ENCODE measurements around the gene PBX4. TPM values are rescaled to one million over a fixed set of nuclear protein-coding genes. Genes with fewer than 3 reads are reported as not detected.
"Not testable (repeated sequence)": the region's sequence is repeated elsewhere in the genome, so short reads cannot be mapped to it uniquely, and the experiment has no call there.

PBX4 gene
- total RNA-seq, 1 experiment from 2014 or later: 2.0 TPM

DNA sequence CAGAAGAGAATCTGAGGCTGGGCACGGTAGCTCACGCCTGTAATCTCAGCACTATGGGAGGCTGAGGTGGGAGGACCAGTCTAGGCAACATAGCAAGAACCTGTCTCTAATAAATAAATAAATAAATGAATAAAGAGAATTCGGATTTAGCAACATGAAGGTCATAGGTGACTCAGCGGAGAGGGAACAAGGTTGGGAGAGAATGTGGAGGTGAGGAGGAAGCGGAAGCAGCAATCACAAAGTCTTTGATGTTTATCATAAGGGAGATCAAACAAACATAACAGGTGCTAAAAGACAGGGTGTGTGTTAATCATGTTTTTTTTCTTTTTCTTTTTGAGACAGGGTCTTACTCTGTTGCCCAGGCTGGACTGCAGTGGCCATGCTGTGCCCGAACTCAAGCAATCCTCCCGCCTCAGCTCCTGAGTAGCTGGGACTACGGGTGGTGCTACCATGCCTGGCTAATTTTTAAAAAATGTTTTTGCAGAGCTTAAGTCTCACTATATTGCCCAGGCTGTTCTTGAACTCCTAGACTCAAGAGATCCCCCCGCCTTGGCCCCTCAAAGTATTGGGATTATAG lies 16.3 kb downstream of the PBX4 start:
- no peak overlapping the region for H3K4me3 ChIP-seq
- H3K9me3 ChIP-seq (replicated peaks): no peaks in the 10 kb centered on the region
- no peaks in the 10 kb centered on the region for H3K27me3 ChIP-seq (replicated peaks)
- no peak for DNase-seq (ENCODE audit: low read depth in 1 of 2, low spot score in 2 of 2)
- H3K27ac ChIP-seq: no peak overlapping the region
- H3K4me1 ChIP-seq (replicated peaks): no peaks in the 10 kb centered on the region
- no peaks in the 10 kb centered on the region for H3K36me3 ChIP-seq

DNA sequence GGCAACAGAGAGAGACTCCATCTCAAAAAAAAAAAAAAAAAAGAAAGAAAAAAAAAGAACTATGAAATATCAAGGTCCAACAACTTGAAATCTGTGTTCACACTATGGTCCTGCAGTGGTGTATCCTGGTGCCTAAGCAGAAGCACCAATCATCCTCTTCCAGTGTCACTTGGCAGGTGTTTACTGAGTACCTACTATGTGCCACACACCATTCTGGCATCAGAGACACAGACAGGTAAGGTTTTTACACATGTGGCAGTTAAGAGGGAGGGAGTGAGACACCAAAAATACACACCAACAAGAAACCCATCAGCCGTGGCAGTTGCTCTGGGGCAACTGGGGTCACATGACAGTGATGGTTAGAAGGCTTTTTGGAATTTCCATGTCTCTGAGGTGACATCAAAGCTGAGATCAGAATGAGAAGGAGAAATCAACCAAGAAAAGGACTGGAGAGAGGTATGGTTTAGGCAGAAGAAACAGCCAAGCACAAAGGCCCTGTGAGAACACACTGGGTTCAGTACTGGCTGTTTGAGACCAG lies 17.6 kb downstream of the PBX4 start:
- H3K36me3 ChIP-seq: no peaks in the 10 kb centered on the region
- no peaks in the 10 kb centered on the region for H3K4me1 ChIP-seq (replicated peaks)
- no peak for DNase-seq (ENCODE audit: low read depth in 1 of 2, low spot score in 2 of 2)
- H3K4me3 ChIP-seq: no peak overlapping the region
- H3K27me3 ChIP-seq (replicated peaks): no peaks in the 10 kb centered on the region
- H3K9me3 ChIP-seq (replicated peaks): no peaks in the 10 kb centered on the region
- no peak overlapping the region for H3K27ac ChIP-seq

DNA sequence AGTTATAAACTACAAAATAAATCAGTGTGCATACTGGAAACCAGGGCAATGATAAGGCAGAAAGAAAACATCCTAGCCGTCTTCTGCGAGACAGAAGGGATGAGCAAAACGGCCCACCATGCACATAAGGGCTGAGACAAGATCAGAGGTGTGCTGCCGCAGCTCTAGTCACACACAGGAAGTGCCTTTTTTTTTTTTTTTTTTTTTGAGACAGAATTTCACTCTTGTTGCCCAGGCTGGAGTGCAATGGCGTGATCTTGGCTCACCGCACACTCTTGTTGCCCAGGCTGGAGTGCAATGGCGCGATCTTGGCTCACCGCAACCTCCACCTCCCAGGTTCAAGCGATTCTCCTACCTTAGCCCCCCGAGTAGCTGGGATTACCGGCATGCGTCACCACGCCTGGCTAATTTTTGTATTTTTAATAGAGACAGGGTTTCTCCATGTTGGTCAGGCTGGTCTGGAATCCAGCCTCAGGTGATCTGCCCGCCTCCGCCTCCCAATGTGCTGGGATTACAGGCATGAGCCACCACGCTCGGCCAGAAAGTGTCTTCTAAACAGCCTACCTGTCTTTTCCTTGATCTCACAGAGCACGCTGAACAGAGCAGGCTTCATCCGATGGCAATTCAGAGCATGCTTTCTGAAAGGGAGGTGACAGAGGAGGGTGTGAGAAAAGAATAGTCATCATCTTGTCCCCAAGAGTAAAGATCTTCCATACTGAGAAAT lies 19.6 kb downstream of the PBX4 start:
- not testable (repeated sequence) for H3K27ac ChIP-seq; H3K27me3 ChIP-seq (replicated peaks); DNase-seq (ENCODE audit: low read depth in 1 of 2, low spot score in 2 of 2); H3K4me3 ChIP-seq; H3K9me3 ChIP-seq (replicated peaks); H3K4me1 ChIP-seq (replicated peaks); H3K36me3 ChIP-seq

- Histone ChIP-seq H3K27me3 (replicated peaks) (no peaks in the 10 kb centered on the region), H3K4me1 (replicated peaks) (no peaks in the 10 kb centered on the region), H3K27ac (no peak overlapping the region), H3K9me3 (replicated peaks) (no peaks in the 10 kb centered on the region), H3K4me3 (no peak overlapping the region), H3K36me3 (no peaks in the 10 kb centered on the region)
- no peak for DNase-seq (ENCODE audit: low read depth in 1 of 2, low spot score in 2 of 2)
These were observed 20.6 kb downstream of the PBX4 start for GRCh38 chr19:19597809-19598306.

GRCh38 chr19:19595171-19595701 lies 23.3 kb downstream of the PBX4 start:
- no peak overlapping the region for H3K4me3 ChIP-seq
- H3K9me3 ChIP-seq (replicated peaks): no peaks in the 10 kb centered on the region
- H3K27me3 ChIP-seq (replicated peaks): no peaks in the 10 kb centered on the region
- no peaks in the 10 kb centered on the region for H3K36me3 ChIP-seq
- H3K4me1 ChIP-seq (replicated peaks): peaks cover 14% of the 10 kb centered on the region
- no peak for DNase-seq (ENCODE audit: low read depth in 1 of 2, low spot score in 2 of 2)
- H3K27ac ChIP-seq: no peak overlapping the region

DNA sequence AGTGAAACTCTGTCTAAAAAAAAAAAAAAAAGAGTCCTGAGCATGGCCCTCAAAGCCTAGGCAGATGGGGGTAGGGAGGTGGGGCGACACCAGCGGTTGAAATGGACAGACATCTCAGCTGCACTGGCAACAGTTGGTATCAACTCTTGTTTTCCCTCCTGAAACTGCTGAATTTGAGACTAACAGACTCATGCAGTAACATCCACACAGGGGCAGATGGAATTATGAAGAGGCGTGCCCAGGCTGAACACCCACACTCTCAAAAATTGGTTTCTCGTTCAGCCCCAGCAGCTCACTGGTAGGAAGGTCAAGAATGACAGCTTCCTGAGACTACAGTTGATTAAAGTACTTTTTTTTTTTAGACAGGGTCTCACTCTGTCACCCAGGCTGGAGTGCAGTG lies 24.1 kb downstream of the PBX4 start:
- Histone ChIP-seq H3K4me3 (no peak overlapping the region), H3K27ac (no peak overlapping the region), H3K36me3 (no peaks in the 10 kb centered on the region), H3K4me1 (replicated peaks) (peaks cover 14% of the 10 kb centered on the region), H3K9me3 (replicated peaks) (no peaks in the 10 kb centered on the region), H3K27me3 (replicated peaks) (no peaks in the 10 kb centered on the region)
- DNase-seq (ENCODE audit: low read depth in 1 of 2, low spot score in 2 of 2): no peak

GRCh38 chr19:19592690-19593089 lies 25.8 kb downstream of the PBX4 start:
- Histone ChIP-seq H3K9me3 (replicated peaks) (no peaks in the 10 kb centered on the region), H3K4me3 (no peak overlapping the region)

DNA sequence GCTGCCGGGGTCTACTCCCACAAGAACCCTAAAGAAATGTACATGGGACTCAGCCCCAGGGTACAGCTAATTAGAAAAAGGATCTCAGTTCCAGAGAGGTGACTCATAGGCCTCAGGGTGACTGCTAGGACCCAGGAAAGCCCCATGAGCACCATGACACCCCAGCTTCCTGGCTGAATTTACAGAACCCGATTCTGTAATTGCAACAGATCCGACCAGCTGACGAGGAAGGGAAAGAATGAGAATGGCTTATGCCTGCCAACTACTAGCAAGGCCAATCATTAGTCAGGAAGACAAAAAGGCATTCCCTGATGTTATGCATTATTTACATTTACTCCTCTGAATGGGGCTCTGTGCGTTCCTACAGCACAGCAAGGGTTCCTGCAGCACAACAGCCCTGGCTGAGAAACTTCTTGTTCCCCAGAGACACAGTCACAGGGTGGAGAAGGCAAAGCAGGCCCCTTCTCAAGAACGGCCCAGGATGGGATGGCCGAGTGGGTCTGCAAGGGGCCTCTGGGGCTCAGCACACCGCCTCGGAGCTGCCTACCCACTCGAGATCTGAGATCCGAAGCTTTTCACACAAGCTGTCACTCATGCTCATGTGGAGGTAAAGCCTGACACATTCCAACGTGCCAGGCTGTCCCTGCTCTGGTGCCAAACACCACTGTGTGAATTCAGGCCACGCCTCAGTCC lies 27.2 kb downstream of the PBX4 start:
- no peaks in the 10 kb centered on the region for H3K9me3 ChIP-seq (replicated peaks)
- no peaks in the 10 kb centered on the region for H3K36me3 ChIP-seq
- H3K4me3 ChIP-seq: no peak overlapping the region
- DNase-seq (ENCODE audit: low read depth in 1 of 2, low spot score in 2 of 2): peak; percentile 71 to 73
- no peaks in the 10 kb centered on the region for H3K27me3 ChIP-seq (replicated peaks)
- H3K27ac ChIP-seq: peak overlapping the region; percentile 37; the same call in 1 of the 2 replicates
- H3K4me1 ChIP-seq (replicated peaks): peaks cover 14% of the 10 kb centered on the region

More at GRCh38 chr19:19592690-19593089, 25.8 kb downstream of the PBX4 start:
- no peaks in the 10 kb centered on the region for H3K27me3 ChIP-seq (replicated peaks)
- no peak overlapping the region for H3K27ac ChIP-seq
- peaks cover 14% of the 10 kb centered on the region for H3K4me1 ChIP-seq (replicated peaks)
- DNase-seq (ENCODE audit: low read depth in 1 of 2, low spot score in 2 of 2): no peak
- H3K36me3 ChIP-seq: no peaks in the 10 kb centered on the region

DNA sequence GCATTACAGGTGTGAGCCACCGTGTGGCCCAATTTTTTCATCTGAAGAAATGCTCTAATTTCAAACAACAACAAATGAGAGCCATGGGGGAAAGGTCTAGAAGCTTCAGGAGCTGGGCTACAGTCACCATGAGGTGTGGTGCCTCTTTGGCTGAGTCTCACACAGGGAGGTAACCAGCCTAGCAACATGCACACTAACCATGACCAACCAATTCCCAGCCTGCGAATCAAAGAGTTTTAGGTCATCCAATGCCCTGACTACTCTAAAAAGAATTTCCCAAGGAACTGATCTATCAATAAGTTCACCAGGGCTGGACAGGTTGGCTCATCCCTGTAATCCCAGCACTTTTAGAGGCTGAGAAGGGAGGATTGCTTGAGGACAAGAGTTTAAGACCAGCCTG lies 29.9 kb downstream of the PBX4 start:
- H3K4me1 ChIP-seq (replicated peaks): peaks cover 14% of the 10 kb centered on the region
- no peak for DNase-seq (ENCODE audit: low read depth in 1 of 2, low spot score in 2 of 2)
- no peak overlapping the region for H3K27ac ChIP-seq
- no peaks in the 10 kb centered on the region for H3K27me3 ChIP-seq (replicated peaks)
- H3K9me3 ChIP-seq (replicated peaks): no peaks in the 10 kb centered on the region
- no peak overlapping the region for H3K4me3 ChIP-seq
- H3K36me3 ChIP-seq: no peaks in the 10 kb centered on the region

- no peak for DNase-seq (ENCODE audit: low read depth in 1 of 2, low spot score in 2 of 2)
- H3K4me1 ChIP-seq (replicated peaks): peaks cover 14% of the 10 kb centered on the region
- no peak overlapping the region for H3K27ac ChIP-seq
- no peaks in the 10 kb centered on the region for H3K27me3 ChIP-seq (replicated peaks)
- no peaks in the 10 kb centered on the region for H3K9me3 ChIP-seq (replicated peaks)
- no peak overlapping the region for H3K4me3 ChIP-seq
- H3K36me3 ChIP-seq: no peaks in the 10 kb centered on the region
These were observed 30.7 kb downstream of the PBX4 start for GRCh38 chr19:19587771-19588170.

DNA sequence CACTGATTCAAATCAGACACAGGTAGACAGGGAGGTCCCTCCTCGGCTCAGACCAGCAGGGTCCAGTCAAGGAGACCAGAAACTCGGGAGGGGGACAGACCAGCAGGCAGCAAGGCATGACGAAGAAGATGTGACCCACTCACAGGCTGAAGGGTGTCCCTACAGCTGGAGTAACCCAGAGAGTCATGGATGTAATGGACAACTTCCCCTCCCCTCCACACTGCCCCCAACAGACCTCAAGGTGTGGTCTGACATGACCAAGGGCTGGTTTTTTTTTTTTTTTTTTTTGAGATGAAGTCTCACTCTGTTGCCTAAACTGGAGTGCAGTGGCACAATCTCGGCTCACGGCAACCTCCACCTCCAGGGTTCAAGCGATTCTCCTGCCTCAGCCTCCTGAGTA lies 34.1 kb downstream of the PBX4 start:
- Histone ChIP-seq H3K27ac (no peak overlapping the region), H3K4me3 (no peak overlapping the region), H3K9me3 (replicated peaks) (no peaks in the 10 kb centered on the region), H3K27me3 (replicated peaks) (no peaks in the 10 kb centered on the region), H3K36me3 (no peaks in the 10 kb centered on the region), H3K4me1 (replicated peaks) (no peaks in the 10 kb centered on the region)
- no peak for DNase-seq (ENCODE audit: low read depth in 1 of 2, low spot score in 2 of 2)

DNA sequence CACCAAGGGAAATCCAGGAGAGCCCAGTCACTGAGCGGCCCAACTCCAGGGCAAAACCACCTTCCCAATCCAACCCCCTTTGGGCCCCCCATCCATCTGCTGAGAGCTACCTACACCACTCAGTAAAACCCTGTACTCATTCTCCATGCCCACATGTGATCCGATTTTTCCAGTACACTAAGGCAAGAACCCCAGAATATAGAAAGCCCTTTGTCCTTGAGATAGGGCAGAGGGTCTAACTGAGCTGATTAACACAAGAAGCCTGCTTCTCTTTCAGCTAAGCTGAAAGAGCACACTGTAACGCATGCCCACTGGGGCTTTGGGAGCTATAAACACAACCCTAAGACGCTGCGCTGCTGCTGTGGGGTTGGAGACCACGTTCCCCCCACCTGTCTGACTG lies 36.0 kb downstream of the PBX4 start:
- Histone ChIP-seq H3K27ac (no peak overlapping the region), H3K36me3 (no peaks in the 10 kb centered on the region), H3K27me3 (replicated peaks) (no peaks in the 10 kb centered on the region), H3K9me3 (replicated peaks) (no peaks in the 10 kb centered on the region), H3K4me3 (no peak overlapping the region), H3K4me1 (replicated peaks) (no peaks in the 10 kb centered on the region)
- no peak for DNase-seq (ENCODE audit: low read depth in 1 of 2, low spot score in 2 of 2)

DNA sequence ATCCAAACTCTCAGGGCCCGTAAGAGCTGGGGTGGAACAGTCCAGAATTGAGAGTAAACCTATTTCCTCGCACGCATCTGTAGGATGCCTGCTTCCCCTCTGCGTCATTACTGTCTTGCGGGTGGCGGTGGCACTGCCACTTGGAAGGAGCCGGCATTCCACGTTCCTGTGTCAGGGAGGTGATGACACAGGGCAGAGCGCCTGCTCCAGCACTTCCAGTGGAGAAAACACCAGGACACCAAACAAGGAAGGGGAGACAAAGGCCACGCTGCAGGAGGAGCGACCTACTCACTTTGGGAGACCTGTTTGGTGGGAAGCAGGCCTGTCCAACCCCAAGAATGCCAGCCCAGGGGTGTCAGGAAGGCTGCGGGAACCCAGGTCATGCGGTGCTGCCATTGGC lies 37.1 kb downstream of the PBX4 start:
- Histone ChIP-seq H3K4me3 (no peak overlapping the region), H3K4me1 (replicated peaks) (no peaks in the 10 kb centered on the region), H3K9me3 (replicated peaks) (no peaks in the 10 kb centered on the region), H3K27ac (no peak overlapping the region), H3K27me3 (replicated peaks) (no peaks in the 10 kb centered on the region), H3K36me3 (no peaks in the 10 kb centered on the region)
- DNase-seq (ENCODE audit: low read depth in 1 of 2, low spot score in 2 of 2): no peak

DNA sequence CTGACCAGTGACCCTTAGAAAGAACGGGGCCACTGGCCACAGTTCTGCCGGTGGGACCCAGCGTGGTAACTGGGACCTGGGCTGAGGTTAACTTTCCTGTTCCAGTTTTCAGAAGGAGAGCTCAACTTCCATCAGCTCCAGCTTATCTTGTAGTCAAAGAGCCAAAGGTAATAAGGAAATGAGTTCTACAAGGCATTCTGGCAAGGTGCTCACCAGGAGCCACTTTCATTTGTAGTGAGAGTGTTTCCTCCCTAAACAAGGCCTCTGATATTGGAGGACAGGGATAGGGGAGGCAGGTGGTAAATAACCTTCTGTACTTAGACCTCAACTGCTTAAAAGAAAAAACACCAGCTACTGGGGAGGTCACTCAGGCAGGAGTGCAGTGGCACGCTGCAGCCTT lies 38.1 kb downstream of the PBX4 start:
- H3K27me3 ChIP-seq (replicated peaks): no peaks in the 10 kb centered on the region
- DNase-seq (ENCODE audit: low read depth in 1 of 2, low spot score in 2 of 2): no peak
- H3K27ac ChIP-seq: no peak overlapping the region
- H3K4me1 ChIP-seq (replicated peaks): no peaks in the 10 kb centered on the region
- no peak overlapping the region for H3K4me3 ChIP-seq
- no peaks in the 10 kb centered on the region for H3K36me3 ChIP-seq
- H3K9me3 ChIP-seq (replicated peaks): no peaks in the 10 kb centered on the region

Measured in SJSA1 (cell line).